HG02884 (cell line): Measurements from ENCODE around the gene MAPK4.

Experiments
- ATAC-seq: cut with Tn5 transposase; IDR thresholded peaks from one replicate; pipeline ENCODE4 v1.9.1; 2021; ENCODE audit warnings: mild to moderate bottlenecking, moderate library complexity; ENCODE audit not compliant: unreplicated experiment

MAPK4 gene

GRCh38 chr18:50651334-50651733 lies 91.4 kb downstream of the MAPK4 start:
- no peak for ATAC-seq

- ATAC-seq = no peak
These were observed 93.7 kb downstream of the MAPK4 start for GRCh38 chr18:50653402-50654093.

GRCh38 chr18:50654211-50654610 lies 94.3 kb downstream of the MAPK4 start:
- no peak for ATAC-seq

GRCh38 chr18:50654658-50655550 lies 95.0 kb downstream of the MAPK4 start:
- ATAC-seq = no peak

- no peak for ATAC-seq
These were observed 96.5 kb downstream of the MAPK4 start for GRCh38 chr18:50656396-50656795.

GRCh38 chr18:50656841-50657470 lies 97.1 kb downstream of the MAPK4 start:
- no peak for ATAC-seq

- ATAC-seq = no peak
These were observed 98.7 kb downstream of the MAPK4 start for GRCh38 chr18:50658601-50659000.

- ATAC-seq = no peak
These were observed 99.5 kb downstream of the MAPK4 start for GRCh38 chr18:50659091-50660003.

GRCh38 chr18:50661013-50661412 lies 101.1 kb downstream of the MAPK4 start:
- no peak for ATAC-seq

- ATAC-seq = no peak
These were observed 102.3 kb downstream of the MAPK4 start for GRCh38 chr18:50662177-50662576.

- ATAC-seq = no peak
These were observed 103.0 kb downstream of the MAPK4 start for GRCh38 chr18:50662775-50663383.

- ATAC-seq = no peak
These were observed 103.9 kb downstream of the MAPK4 start for GRCh38 chr18:50663626-50664441.

- ATAC-seq = no peak
These were observed 105.1 kb downstream of the MAPK4 start for GRCh38 chr18:50665015-50665414.

- ATAC-seq = no peak
These were observed 105.6 kb downstream of the MAPK4 start for GRCh38 chr18:50665519-50665918.

GRCh38 chr18:50666536-50666935 lies 106.6 kb downstream of the MAPK4 start:
- ATAC-seq = no peak

GRCh38 chr18:50671376-50671775 lies 111.5 kb downstream of the MAPK4 start:
- no peak for ATAC-seq

- no peak for ATAC-seq
These were observed 114.6 kb downstream of the MAPK4 start for GRCh38 chr18:50674307-50674980.

GRCh38 chr18:50675043-50675442 lies 115.2 kb downstream of the MAPK4 start:
- ATAC-seq = no peak

GRCh38 chr18:50678651-50679050 lies 118.8 kb downstream of the MAPK4 start:
- ATAC-seq = no peak
